Measurements from ENCODE around the gene SMIM10L1.

SMIM10L1 gene

GRCh38 chr12:11150832-11151231 lies 20.2 kb upstream of the SMIM10L1 start:
- no peak overlapping the region for H3K4me2 ChIP-seq
- H3K4me1 ChIP-seq, result no peaks in the 10 kb centered on the region
- H3K9ac ChIP-seq, result no peak overlapping the region
- no peak overlapping the region for H3K27ac ChIP-seq
- peaks cover 27% of the 10 kb centered on the region for H3K9me3 ChIP-seq
- H4K20me1 ChIP-seq, result no peaks in the 10 kb centered on the region
- no peak for TF ChIP-seq Cebpa-rat (IDR thresholded peaks at IDR 0.05)
- no peak overlapping the region for H3K4me3 ChIP-seq
- no peaks in the 10 kb centered on the region for H3K27me3 ChIP-seq
- H3K36me3 ChIP-seq, result peaks cover 28% of the 10 kb centered on the region

- no peaks in the 10 kb centered on the region for H3K4me1 ChIP-seq
- H3K9ac ChIP-seq, result no peak overlapping the region
- H3K4me2 ChIP-seq, result no peak overlapping the region
- peaks cover 41% of the 10 kb centered on the region for H3K9me3 ChIP-seq
- no peak for TF ChIP-seq Cebpa-rat (IDR thresholded peaks at IDR 0.05)
- H3K27ac ChIP-seq, result no peak overlapping the region
- no peaks in the 10 kb centered on the region for H3K27me3 ChIP-seq
- H4K20me1 ChIP-seq, result no peaks in the 10 kb centered on the region
- H3K36me3 ChIP-seq, result peaks cover 31% of the 10 kb centered on the region
- H3K4me3 ChIP-seq, result no peak overlapping the region
These were observed 18.3 kb upstream of the SMIM10L1 start for GRCh38 chr12:11152725-11153124.

GRCh38 chr12:11154400-11154925 lies 16.5 kb upstream of the SMIM10L1 start:
- no peak for TF ChIP-seq Cebpa-rat (IDR thresholded peaks at IDR 0.05)
- Histone ChIP-seq H3K27ac (no peak overlapping the region), H3K4me3 (no peak overlapping the region), H3K4me1 (no peaks in the 10 kb centered on the region), H3K9ac (no peak overlapping the region), H3K9me3 (peaks cover 41% of the 10 kb centered on the region), H3K27me3 (no peaks in the 10 kb centered on the region), H3K4me2 (no peak overlapping the region), H4K20me1 (no peaks in the 10 kb centered on the region; the same call in 1 of the 2 replicates), H3K36me3 (peaks cover 37% of the 10 kb centered on the region)

GRCh38 chr12:11158885-11159444 lies 12.0 kb upstream of the SMIM10L1 start:
- peaks cover 26% of the 10 kb centered on the region for H3K9me3 ChIP-seq
- no peak for TF ChIP-seq Cebpa-rat (IDR thresholded peaks at IDR 0.05)
- no peaks in the 10 kb centered on the region for H3K4me1 ChIP-seq
- no peak overlapping the region for H3K4me3 ChIP-seq
- peaks cover 36% of the 10 kb centered on the region for H4K20me1 ChIP-seq
- peaks cover 53% of the 10 kb centered on the region for H3K36me3 ChIP-seq
- H3K27ac ChIP-seq, result no peak overlapping the region
- H3K27me3 ChIP-seq, result no peaks in the 10 kb centered on the region
- no peak overlapping the region for H3K9ac ChIP-seq
- no peak overlapping the region for H3K4me2 ChIP-seq

- Histone ChIP-seq H3K27ac (no peak overlapping the region), H4K20me1 (peaks cover 70% of the 10 kb centered on the region), H3K4me3 (no peak overlapping the region), H3K27me3 (no peaks in the 10 kb centered on the region), H3K9me3 (peaks cover 6% of the 10 kb centered on the region; the same call in 1 of the 2 replicates), H3K9ac (no peak overlapping the region), H3K4me2 (no peak overlapping the region), H3K36me3 (peaks cover 57% of the 10 kb centered on the region), H3K4me1 (no peaks in the 10 kb centered on the region)
- TF ChIP-seq Cebpa-rat (IDR thresholded peaks at IDR 0.05), result no peak
These were observed 8.5 kb upstream of the SMIM10L1 start for GRCh38 chr12:11162502-11162901.

- TF ChIP-seq Cebpa-rat (IDR thresholded peaks at IDR 0.05), result no peak
- Histone ChIP-seq H3K36me3 (peaks cover 59% of the 10 kb centered on the region), H3K4me2 (no peak overlapping the region), H3K27ac (no peak overlapping the region), H4K20me1 (peaks cover 84% of the 10 kb centered on the region), H3K9ac (no peak overlapping the region), H3K9me3 (peaks cover 6% of the 10 kb centered on the region; the same call in 1 of the 2 replicates), H3K27me3 (no peaks in the 10 kb centered on the region), H3K4me1 (0 out of 2 replicates have a peak, but pooled peaks cover 7% of the 10 kb centered on the region), H3K4me3 (no peak overlapping the region)
These were observed 6.6 kb upstream of the SMIM10L1 start for GRCh38 chr12:11164384-11164783.

- peaks cover 90% of the 10 kb centered on the region for H4K20me1 ChIP-seq
- no peak for TF ChIP-seq Cebpa-rat (IDR thresholded peaks at IDR 0.05)
- peaks cover 20% of the 10 kb centered on the region for H3K4me1 ChIP-seq
- H3K9ac ChIP-seq, result no peak overlapping the region
- peaks cover 6% of the 10 kb centered on the region; the same call in 1 of the 2 replicates for H3K9me3 ChIP-seq
- peaks cover 49% of the 10 kb centered on the region for H3K36me3 ChIP-seq
- H3K27ac ChIP-seq, result no peak overlapping the region
- H3K4me2 ChIP-seq, result no peak overlapping the region
- no peak overlapping the region for H3K4me3 ChIP-seq
- H3K27me3 ChIP-seq, result no peaks in the 10 kb centered on the region
These were observed 4.7 kb upstream of the SMIM10L1 start for GRCh38 chr12:11166300-11166699.

- Histone ChIP-seq H3K4me2 (peak overlapping the region; percentile 76), H3K4me3 (peak overlapping the region; percentile 89), H4K20me1 (peaks cover 71% of the 10 kb centered on the region), H3K9ac (peak overlapping the region; percentile 98), H3K4me1 (peaks cover 36% of the 10 kb centered on the region), H3K27ac (peak overlapping the region; percentile 99), H3K27me3 (no peaks in the 10 kb centered on the region), H3K9me3 (0 out of 2 replicates have a peak, but pooled peaks cover 4% of the 10 kb centered on the region), H3K36me3 (peaks cover 23% of the 10 kb centered on the region)
- no peak for TF ChIP-seq Cebpa-rat (IDR thresholded peaks at IDR 0.05)
These were observed 217 bp upstream of the SMIM10L1 start for GRCh38 chr12:11170810-11171144.

- H3K27me3 ChIP-seq, result no peaks in the 10 kb centered on the region
- TF ChIP-seq Cebpa-rat (IDR thresholded peaks at IDR 0.05), result no peak
- peak overlapping the region; percentile 98 for H3K9ac ChIP-seq
- H3K9me3 ChIP-seq, result no peaks in the 10 kb centered on the region
- peak overlapping the region; percentile 76 for H3K4me2 ChIP-seq
- peaks cover 58% of the 10 kb centered on the region for H4K20me1 ChIP-seq
- H3K27ac ChIP-seq, result peak overlapping the region; percentile 99
- peak overlapping the region; percentile 89 for H3K4me3 ChIP-seq
- H3K4me1 ChIP-seq, result peaks cover 36% of the 10 kb centered on the region
- peaks cover 10% of the 10 kb centered on the region; the same call in 1 of the 2 replicates for H3K36me3 ChIP-seq
These were observed 1.1 kb downstream of the SMIM10L1 start for GRCh38 chr12:11171969-11172675.

GRCh38 chr12:11174022-11174421 lies 3.0 kb downstream of the SMIM10L1 start:
- H3K9me3 ChIP-seq, result no peaks in the 10 kb centered on the region
- no peak for TF ChIP-seq Cebpa-rat (IDR thresholded peaks at IDR 0.05)
- peaks cover 44% of the 10 kb centered on the region for H4K20me1 ChIP-seq
- H3K4me1 ChIP-seq, result peaks cover 33% of the 10 kb centered on the region
- H3K9ac ChIP-seq, result no peak overlapping the region
- H3K36me3 ChIP-seq, result peaks cover 7% of the 10 kb centered on the region; the same call in 1 of the 2 replicates
- no peak overlapping the region for H3K4me3 ChIP-seq
- H3K27me3 ChIP-seq, result no peaks in the 10 kb centered on the region
- no peak overlapping the region for H3K4me2 ChIP-seq
- H3K27ac ChIP-seq, result no peak overlapping the region
